Measurements from ENCODE around the gene CNTNAP1.

GRCh38 chr17:42670789-42671657 lies 11.3 kb upstream of the CNTNAP1 start:
- TF ChIP-seq POLR2A (IDR thresholded peaks at IDR 0.05; ENCODE audit: low read depth, low read length), result no peak
- no peak for TF ChIP-seq TAF1 (IDR thresholded peaks at IDR 0.05; ENCODE audit: low read depth, low read length)
- TF ChIP-seq POLR2AphosphoS5 (IDR thresholded peaks at IDR 0.05; ENCODE audit: low read depth, low read length), result no peak
- TF ChIP-seq SPI1 (IDR thresholded peaks at IDR 0.05; ENCODE audit: low read depth, low read length), result no peak
- TF ChIP-seq PAX5 (IDR thresholded peaks at IDR 0.05; ENCODE audit: insufficient read depth, low read length, severe bottlenecking), result no peak

Measured in GM12891 (cell line).